GM23338 (cell line): Measurements from ENCODE around the gene DOP1A.

Experiments used
- CREB1 ChIP-seq: fragments of 250-450 bp; sonication (Bioruptor Pico); IDR thresholded peaks from 2 replicates; pipeline ENCODE4 v1.5.0; 2020; ENCODE audit warnings: low read depth, mild to moderate bottlenecking, moderate library complexity
- CTCF ChIP-seq, 2 experiments: fragments of 200-600 bp in 1 of 2; sonication (generic) in 1 of 2; conservative IDR thresholded peaks; 2 replicates each; pipeline versions ENCODE4 v1.5.1 to v1.6.1; 2016 to 2017; ENCODE audit warnings: antibody characterized with exemption in 2 of 2, low read depth in 2 of 2, mild to moderate bottlenecking in 2 of 2, moderate library complexity in 1 of 2
- EZH2 ChIP-seq: fragments of 200-600 bp; sonication (generic); IDR thresholded peaks from one replicate; pipeline ENCODE4 v1.8.0; 2017; ENCODE audit warnings: antibody characterized with exemption, mild to moderate bottlenecking, low read depth; ENCODE audit not compliant: unreplicated experiment
- EZH2phosphoT487 ChIP-seq: fragments of 200-600 bp; sonication (generic); IDR thresholded peaks from one replicate; pipeline ENCODE4 v1.8.1; 2018; ENCODE audit warnings: antibody characterized with exemption; ENCODE audit not compliant: unreplicated experiment
- POLR2AphosphoS5 ChIP-seq: IDR thresholded peaks from 2 replicates; pipeline ENCODE4 v1.6.1; 2016; ENCODE audit warnings: antibody characterized with exemption, low read depth
- STAT1 ChIP-seq: IDR thresholded peaks from one replicate; pipeline ENCODE4 v1.6.1; 2016; ENCODE audit warnings: antibody characterized with exemption; ENCODE audit not compliant: unreplicated experiment
- ZNF114 ChIP-seq: fragments of 250-450 bp; sonication (Bioruptor Pico); IDR thresholded peaks from 2 replicates; pipeline ENCODE4 v1.5.0; 2020; ENCODE audit warnings: mild to moderate bottlenecking, moderate library complexity
- ZNF462 ChIP-seq: fragments of 250-450 bp; sonication (Bioruptor Pico); IDR thresholded peaks from 2 replicates; pipeline ENCODE4 v1.5.0; 2020; ENCODE audit warnings: mild to moderate bottlenecking, moderate library complexity

DNA sequence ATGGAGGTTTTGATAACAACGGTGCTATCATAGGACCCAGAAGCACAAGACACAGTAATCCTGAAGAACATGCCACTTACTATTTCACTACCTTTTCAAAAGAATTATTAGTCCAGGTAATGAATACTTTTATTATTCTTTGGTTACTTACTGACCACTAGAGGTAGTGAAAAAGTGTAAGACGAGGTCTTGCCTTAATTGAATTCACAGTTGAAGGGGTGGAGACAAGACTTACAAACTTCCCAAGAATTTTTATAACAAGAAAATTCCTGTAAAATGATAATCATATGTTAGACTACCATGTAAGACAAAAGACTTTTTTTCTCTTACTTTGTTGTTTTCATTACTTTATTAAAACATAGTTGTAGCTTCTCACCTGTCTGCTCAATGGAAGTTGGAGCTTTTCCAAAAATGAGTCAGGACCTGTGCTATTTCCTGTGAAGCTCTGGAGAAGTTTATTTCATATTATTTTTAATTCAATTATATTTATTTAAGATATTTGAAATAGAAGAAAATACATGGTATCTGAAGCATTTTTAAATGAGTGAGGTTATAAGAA is 52.4 kb downstream of the DOP1A start:
- TF ChIP-seq CTCF (conservative IDR thresholded peaks at IDR 0.05; ENCODE audit: low read depth in 2 of 2) (no peak), POLR2AphosphoS5 (no peak), EZH2 (no peak), CREB1 (CRISPR knock-in tag) (no peak), EZH2phosphoT487 (no peak), ZNF114 (no peak), ZNF462 (CRISPR knock-in tag) (no peak), STAT1 (no peak)
